Stimulated activated naive B cell treated with anti-CD40 and anti-IgM and Interleukin-4, amounts not matched to agents 10 μg/mL and 1 μg/mL and 100 μg/mL, for 72 hours (primary cell): ENCODE data around the gene HTRA1.

Experiments used
- ATAC-seq, 2 donors: fragments of 150-1000 bp; cut with Tn5 transposase; replicated peaks; 2 replicates each; pipeline ENCODE4 v1.10.0; 2021; ENCODE audit warnings: moderate library complexity in 1 of 2
- DNase-seq: peaks from one replicate; pipeline ENCODE4 v3.0.0; 2021
- H3K27ac Mint-ChIP-seq: one replicate; pipeline ENCODE4 v1.8.0; 2022; ENCODE audit warnings: mild to moderate bottlenecking, mixed read lengths
- H3K27me3 Mint-ChIP-seq, 2 donors: one replicate each; pipeline ENCODE4 v1.8.0; 2022; ENCODE audit warnings: mixed read lengths in 2 of 2
- H3K36me3 Mint-ChIP-seq, 2 donors: one replicate each; pipeline ENCODE4 v1.8.0; 2022; ENCODE audit warnings: mixed read lengths in 2 of 2, mild to moderate bottlenecking in 1 of 2
- H3K4me1 Mint-ChIP-seq, 2 donors: one replicate each; pipeline ENCODE4 v1.8.0; 2022; ENCODE audit warnings: mixed read lengths in 2 of 2, mild to moderate bottlenecking in 1 of 2
- H3K4me3 Mint-ChIP-seq, 2 donors: one replicate each; pipeline ENCODE4 v1.8.0; 2022; ENCODE audit warnings: mild to moderate bottlenecking in 2 of 2, mixed read lengths in 2 of 2, moderate library complexity in 1 of 2
- H3K9me3 Mint-ChIP-seq, 2 donors: one replicate each; pipeline ENCODE4 v1.8.0; 2022; ENCODE audit warnings: mixed read lengths in 2 of 2, mild to moderate bottlenecking in 1 of 2

HTRA1 gene

GRCh38 chr10:122487174-122487765 is 25.9 kb downstream of the HTRA1 start:
- no peak for DNase-seq
- no peak overlapping the region for H3K27ac Mint-ChIP-seq
- H3K27me3 Mint-ChIP-seq = peaks cover 38 to 39% of the 10 kb centered on the region in 2 donors
- H3K4me1 Mint-ChIP-seq = no peaks in the 10 kb centered on the region
- H3K4me3 Mint-ChIP-seq = no peak overlapping the region
- no peak for ATAC-seq
- no peaks in the 10 kb centered on the region for H3K36me3 Mint-ChIP-seq
- H3K9me3 Mint-ChIP-seq = no peaks in the 10 kb centered on the region

DNA sequence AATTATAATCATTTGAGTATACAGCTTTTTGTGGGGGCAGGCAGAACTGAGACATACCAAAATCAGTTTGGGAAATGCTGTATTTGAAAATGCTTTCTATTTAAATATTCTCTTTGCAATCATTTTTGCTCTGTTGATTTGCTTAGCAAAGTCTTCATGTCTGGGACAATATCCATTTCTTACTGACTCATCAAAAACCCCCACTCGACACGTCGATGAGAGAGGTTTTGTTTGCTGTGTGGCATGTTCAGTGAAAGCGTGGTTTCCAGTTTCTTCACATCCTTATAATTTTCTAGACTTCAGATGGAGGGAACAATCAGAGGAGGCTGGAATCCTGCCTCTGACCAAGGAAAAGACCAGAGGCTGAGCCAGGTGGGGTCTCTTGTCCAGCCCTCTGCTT is 28.9 kb downstream of the HTRA1 start:
- no peak overlapping the region for H3K27ac Mint-ChIP-seq
- H3K4me1 Mint-ChIP-seq = no peaks in the 10 kb centered on the region
- H3K36me3 Mint-ChIP-seq = no peaks in the 10 kb centered on the region
- no peak overlapping the region for H3K4me3 Mint-ChIP-seq
- no peak for ATAC-seq
- no peak for DNase-seq
- H3K27me3 Mint-ChIP-seq = peaks cover 41 to 52% of the 10 kb centered on the region in 2 donors
- no peaks in the 10 kb centered on the region for H3K9me3 Mint-ChIP-seq

GRCh38 chr10:122490786-122491680 is 29.7 kb downstream of the HTRA1 start:
- Mint-ChIP-seq H3K4me1 (no peaks in the 10 kb centered on the region), H3K27ac (no peak overlapping the region), H3K27me3 (peaks cover 40 to 52% of the 10 kb centered on the region in 2 donors), H3K9me3 (no peaks in the 10 kb centered on the region), H3K36me3 (no peaks in the 10 kb centered on the region), H3K4me3 (no peak overlapping the region)
- ATAC-seq (no peak), DNase-seq (no peak)

GRCh38 chr10:122492006-122492405 is 30.7 kb downstream of the HTRA1 start:
- DNase-seq = no peak
- no peak overlapping the region for H3K4me3 Mint-ChIP-seq
- no peaks in the 10 kb centered on the region for H3K4me1 Mint-ChIP-seq
- no peak for ATAC-seq
- peaks cover 40 to 51% of the 10 kb centered on the region in 2 donors for H3K27me3 Mint-ChIP-seq
- no peak overlapping the region for H3K27ac Mint-ChIP-seq
- no peaks in the 10 kb centered on the region for H3K36me3 Mint-ChIP-seq
- no peaks in the 10 kb centered on the region for H3K9me3 Mint-ChIP-seq

- no peaks in the 10 kb centered on the region for H3K9me3 Mint-ChIP-seq
- H3K4me1 Mint-ChIP-seq = no peaks in the 10 kb centered on the region
- DNase-seq (no peak), ATAC-seq (no peak)
- H3K27me3 Mint-ChIP-seq = peaks cover 37 to 43% of the 10 kb centered on the region in 2 donors
- no peak overlapping the region for H3K4me3 Mint-ChIP-seq
- no peaks in the 10 kb centered on the region for H3K36me3 Mint-ChIP-seq
- no peak overlapping the region for H3K27ac Mint-ChIP-seq
Observed at GRCh38 chr10:122492999-122493481, 31.7 kb downstream of the HTRA1 start.

DNA sequence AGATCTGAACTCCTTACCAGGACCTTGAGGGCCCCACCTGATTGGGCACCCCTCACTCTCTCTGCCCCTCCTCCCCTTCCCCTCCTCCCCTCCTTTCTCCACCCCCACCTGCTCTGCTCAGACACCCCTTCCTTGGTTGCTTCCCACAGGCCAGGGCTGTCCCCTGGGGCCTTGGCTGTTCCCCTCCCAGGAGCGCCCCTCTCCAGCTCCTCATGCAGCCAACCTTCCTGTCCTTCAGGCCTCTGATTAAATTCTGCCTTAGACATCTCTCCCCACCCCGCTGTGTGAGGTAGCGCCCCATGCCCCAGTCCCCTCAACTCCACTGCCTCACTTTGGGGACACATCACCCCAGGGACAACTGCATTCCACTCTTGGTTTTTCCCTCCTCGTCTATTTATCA is 32.4 kb downstream of the HTRA1 start:
- DNase-seq = no peak
- Mint-ChIP-seq H3K27me3 (peaks cover 37 to 48% of the 10 kb centered on the region in 2 donors), H3K36me3 (no peaks in the 10 kb centered on the region), H3K27ac (no peak overlapping the region), H3K4me1 (no peaks in the 10 kb centered on the region), H3K9me3 (no peaks in the 10 kb centered on the region), H3K4me3 (no peak overlapping the region)
- no peak for ATAC-seq

DNA sequence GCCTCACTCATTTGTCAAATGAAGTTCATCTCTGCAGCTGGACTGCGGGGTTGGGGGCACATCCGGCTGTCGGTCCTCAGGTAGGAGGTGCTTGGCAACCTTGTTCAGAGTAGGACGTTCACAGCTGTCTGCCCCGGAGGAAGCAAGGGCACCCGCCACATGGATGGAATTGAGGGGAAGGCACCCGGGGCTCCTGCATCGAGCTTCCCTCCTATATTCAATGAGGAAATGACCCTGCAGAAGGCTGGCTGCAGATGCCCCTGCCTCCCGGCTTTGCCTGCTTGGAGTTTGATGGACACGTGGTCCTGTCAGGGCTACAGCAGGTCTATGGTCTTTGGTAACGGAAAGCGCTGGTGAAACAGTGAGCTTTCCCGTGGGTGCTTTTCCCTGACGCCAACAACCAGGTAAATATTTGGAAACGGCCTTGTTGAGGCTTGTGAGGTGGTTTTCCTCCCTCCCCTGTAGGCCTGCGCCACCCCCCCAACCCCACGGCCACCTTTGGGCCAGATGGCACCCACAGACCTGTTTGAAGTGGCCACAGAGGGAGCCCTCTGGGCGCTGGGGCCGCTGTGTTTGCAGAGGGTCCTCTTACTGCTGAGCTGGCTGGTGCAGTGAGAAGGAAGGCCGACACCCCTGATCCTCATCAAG is 32.9 kb downstream of the HTRA1 start:
- peaks cover 33 to 53% of the 10 kb centered on the region in 2 donors for H3K27me3 Mint-ChIP-seq
- H3K27ac Mint-ChIP-seq = no peak overlapping the region
- no peak for DNase-seq
- no peak overlapping the region for H3K4me3 Mint-ChIP-seq
- ATAC-seq = no peak
- no peaks in the 10 kb centered on the region for H3K9me3 Mint-ChIP-seq
- H3K4me1 Mint-ChIP-seq = no peaks in the 10 kb centered on the region
- no peaks in the 10 kb centered on the region for H3K36me3 Mint-ChIP-seq

- no peaks in the 10 kb centered on the region for H3K36me3 Mint-ChIP-seq
- H3K27me3 Mint-ChIP-seq = peaks cover 36 to 56% of the 10 kb centered on the region in 2 donors
- no peak overlapping the region for H3K4me3 Mint-ChIP-seq
- ATAC-seq = no peak
- no peak for DNase-seq
- no peaks in the 10 kb centered on the region for H3K9me3 Mint-ChIP-seq
- H3K27ac Mint-ChIP-seq = no peak overlapping the region
- no peaks in the 10 kb centered on the region for H3K4me1 Mint-ChIP-seq
Observed at GRCh38 chr10:122494833-122495232, 33.5 kb downstream of the HTRA1 start.

- no peak overlapping the region for H3K27ac Mint-ChIP-seq
- peaks cover 35 to 52% of the 10 kb centered on the region in 2 donors for H3K27me3 Mint-ChIP-seq
- H3K9me3 Mint-ChIP-seq = no peaks in the 10 kb centered on the region
- H3K4me1 Mint-ChIP-seq = no peaks in the 10 kb centered on the region
- no peak for DNase-seq
- no peak overlapping the region for H3K4me3 Mint-ChIP-seq
- no peak for ATAC-seq
- H3K36me3 Mint-ChIP-seq = no peaks in the 10 kb centered on the region
Observed at GRCh38 chr10:122495406-122496340, 34.3 kb downstream of the HTRA1 start.

DNA sequence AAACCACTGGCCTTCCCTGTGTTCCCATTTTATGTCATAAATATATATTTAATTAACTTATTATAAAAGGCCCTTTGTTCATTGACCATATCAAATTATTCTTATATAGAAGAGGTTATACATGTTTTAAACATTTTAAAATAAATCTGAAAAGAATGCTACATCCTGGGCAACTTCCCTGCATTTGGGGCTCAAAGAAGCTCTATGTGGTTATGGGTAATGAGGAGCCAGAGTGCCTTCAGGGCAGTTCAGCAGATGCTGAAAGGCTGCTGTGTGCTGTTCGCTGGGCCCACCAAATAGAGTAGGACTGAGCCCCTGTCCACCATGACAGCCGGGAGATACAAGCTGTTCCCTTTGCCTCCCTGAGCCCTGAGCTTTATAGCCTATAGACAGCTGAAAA is 35.9 kb downstream of the HTRA1 start:
- H3K27me3 Mint-ChIP-seq = peaks cover 26 to 48% of the 10 kb centered on the region in 2 donors
- no peaks in the 10 kb centered on the region for H3K36me3 Mint-ChIP-seq
- ATAC-seq = no peak
- no peak for DNase-seq
- no peak overlapping the region for H3K4me3 Mint-ChIP-seq
- no peaks in the 10 kb centered on the region for H3K4me1 Mint-ChIP-seq
- H3K9me3 Mint-ChIP-seq = no peaks in the 10 kb centered on the region
- no peak overlapping the region for H3K27ac Mint-ChIP-seq

GRCh38 chr10:122498521-122498920 is 37.2 kb downstream of the HTRA1 start:
- no peaks in the 10 kb centered on the region for H3K4me1 Mint-ChIP-seq
- H3K9me3 Mint-ChIP-seq = no peaks in the 10 kb centered on the region
- ATAC-seq = no peak
- no peak overlapping the region for H3K27ac Mint-ChIP-seq
- no peak overlapping the region for H3K4me3 Mint-ChIP-seq
- H3K36me3 Mint-ChIP-seq = no peaks in the 10 kb centered on the region
- DNase-seq = no peak
- H3K27me3 Mint-ChIP-seq = peaks cover 17 to 43% of the 10 kb centered on the region in 2 donors

GRCh38 chr10:122499012-122499411 is 37.7 kb downstream of the HTRA1 start:
- Mint-ChIP-seq H3K27me3 (peaks cover 14 to 39% of the 10 kb centered on the region in 2 donors), H3K27ac (no peak overlapping the region), H3K4me3 (no peak overlapping the region), H3K36me3 (no peaks in the 10 kb centered on the region), H3K9me3 (no peaks in the 10 kb centered on the region), H3K4me1 (no peaks in the 10 kb centered on the region)
- ATAC-seq (no peak), DNase-seq (no peak)

DNA sequence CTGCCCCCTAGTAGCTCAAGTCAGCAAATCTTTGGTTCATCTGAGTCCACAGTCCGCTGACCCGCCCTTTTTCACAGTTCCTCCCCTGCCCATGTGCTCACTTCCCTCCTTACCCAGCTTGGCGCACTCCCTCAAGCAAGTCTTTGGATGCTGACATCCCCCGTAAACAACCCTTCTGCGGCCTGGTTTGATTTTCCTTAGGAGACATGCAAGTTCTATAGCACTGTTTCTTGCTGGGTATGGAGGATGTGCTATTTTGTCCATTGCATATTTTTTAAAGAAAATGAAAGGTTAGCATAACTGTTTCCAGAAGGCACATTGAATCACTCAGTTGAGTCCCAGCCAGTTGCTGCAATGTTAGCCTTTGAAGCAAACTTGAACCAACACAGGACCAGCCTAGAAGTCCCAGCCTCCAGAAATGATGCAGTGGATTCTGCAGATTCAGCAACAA is 38.2 kb downstream of the HTRA1 start:
- H3K4me1 Mint-ChIP-seq = no peaks in the 10 kb centered on the region
- H3K9me3 Mint-ChIP-seq = no peaks in the 10 kb centered on the region
- no peak for ATAC-seq
- DNase-seq = no peak
- H3K4me3 Mint-ChIP-seq = no peak overlapping the region
- peaks cover 13 to 36% of the 10 kb centered on the region in 2 donors for H3K27me3 Mint-ChIP-seq
- no peak overlapping the region for H3K27ac Mint-ChIP-seq
- H3K36me3 Mint-ChIP-seq = no peaks in the 10 kb centered on the region

GRCh38 chr10:122500194-122500593 is 38.8 kb downstream of the HTRA1 start:
- Mint-ChIP-seq H3K4me3 (no peak overlapping the region), H3K27me3 (peaks cover 14 to 31% of the 10 kb centered on the region in 2 donors), H3K27ac (no peak overlapping the region)

More at GRCh38 chr10:122500194-122500593, 38.8 kb downstream of the HTRA1 start:
- no peaks in the 10 kb centered on the region for H3K4me1 Mint-ChIP-seq
- no peak for ATAC-seq
- H3K36me3 Mint-ChIP-seq = no peaks in the 10 kb centered on the region
- DNase-seq = no peak
- no peaks in the 10 kb centered on the region for H3K9me3 Mint-ChIP-seq
